ENCODE measurements around the gene OTOG.

Gene OTOG

GRCh38 chr11:17600316-17601255 is 53.5 kb downstream of the OTOG start:
- in situ Hi-C loops (cut with HindIII; ENCODE audit: low sequenced_read_pairs), result no loop called here

DNA sequence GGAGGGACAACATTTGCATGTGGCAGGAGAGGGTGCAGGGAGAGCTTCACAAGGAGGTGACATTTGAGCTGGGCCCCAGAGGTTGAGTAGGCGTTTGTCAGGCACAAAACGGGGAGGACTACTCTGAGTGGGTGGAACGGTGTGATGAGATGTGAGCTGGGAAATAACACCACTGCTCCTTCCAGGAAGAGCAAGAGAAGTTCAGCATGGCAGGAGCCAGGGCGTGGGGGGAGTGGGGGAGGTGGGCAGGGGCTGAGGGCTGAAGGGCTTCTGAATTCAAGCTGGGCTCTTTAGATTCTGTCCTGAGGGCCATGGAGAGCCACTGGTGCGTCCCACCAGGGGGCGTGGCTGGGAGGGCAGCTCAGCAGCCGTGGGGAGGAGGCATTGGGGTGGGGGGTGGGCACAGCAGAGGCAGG is 54.2 kb downstream of the OTOG start:
- in situ Hi-C loops (cut with HindIII; ENCODE audit: low sequenced_read_pairs), result no loop called here

- in situ Hi-C loops (cut with HindIII; ENCODE audit: low sequenced_read_pairs), result no loop called here
Measured at GRCh38 chr11:17601676-17602075, 54.6 kb downstream of the OTOG start.

DNA sequence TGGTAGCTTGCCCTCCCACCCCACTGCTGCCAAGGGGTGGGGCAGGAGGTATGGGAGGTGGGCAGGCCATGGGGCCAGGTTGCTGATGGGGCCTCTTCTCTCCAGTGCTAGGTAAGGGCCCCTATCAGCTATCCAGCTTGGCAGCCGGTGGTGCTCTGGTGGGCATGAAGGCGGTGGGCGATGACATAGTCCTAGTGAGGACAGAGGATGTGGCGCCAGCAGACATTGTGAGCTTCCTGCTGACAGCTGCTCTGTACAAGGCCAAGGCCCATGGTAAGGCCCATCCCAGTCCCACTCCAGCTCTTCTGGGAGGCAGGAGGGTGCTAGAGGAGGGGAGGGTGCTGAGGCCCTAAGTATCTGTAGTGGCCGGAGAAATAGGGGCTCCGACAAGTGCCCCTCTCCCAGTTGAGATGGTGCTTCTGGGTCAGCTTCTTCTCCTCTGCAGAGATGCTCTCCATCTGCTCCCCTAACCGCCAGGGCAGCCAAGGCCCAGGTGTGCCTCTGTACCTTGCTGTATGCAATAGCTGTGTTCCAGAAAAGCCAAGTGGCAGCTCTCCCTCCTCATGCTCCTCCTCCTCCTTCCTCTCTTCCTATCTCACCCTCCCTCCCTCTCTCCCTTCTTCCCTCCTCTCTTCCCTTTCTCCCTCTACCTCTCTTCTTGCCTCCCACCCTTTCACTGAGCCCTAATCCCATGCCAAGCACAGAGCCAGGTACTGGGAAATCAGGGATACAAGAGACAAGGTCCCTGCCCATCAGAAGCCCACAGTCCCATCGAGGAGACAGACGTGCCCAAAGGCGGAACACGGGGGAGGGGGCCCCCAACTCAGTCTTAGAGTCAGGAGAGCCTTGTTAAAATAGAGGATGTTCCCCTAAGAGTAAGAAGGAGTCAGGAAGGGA is 55.3 kb downstream of the OTOG start:
- in situ Hi-C loops (cut with HindIII; ENCODE audit: low sequenced_read_pairs), result no loop called here

DNA sequence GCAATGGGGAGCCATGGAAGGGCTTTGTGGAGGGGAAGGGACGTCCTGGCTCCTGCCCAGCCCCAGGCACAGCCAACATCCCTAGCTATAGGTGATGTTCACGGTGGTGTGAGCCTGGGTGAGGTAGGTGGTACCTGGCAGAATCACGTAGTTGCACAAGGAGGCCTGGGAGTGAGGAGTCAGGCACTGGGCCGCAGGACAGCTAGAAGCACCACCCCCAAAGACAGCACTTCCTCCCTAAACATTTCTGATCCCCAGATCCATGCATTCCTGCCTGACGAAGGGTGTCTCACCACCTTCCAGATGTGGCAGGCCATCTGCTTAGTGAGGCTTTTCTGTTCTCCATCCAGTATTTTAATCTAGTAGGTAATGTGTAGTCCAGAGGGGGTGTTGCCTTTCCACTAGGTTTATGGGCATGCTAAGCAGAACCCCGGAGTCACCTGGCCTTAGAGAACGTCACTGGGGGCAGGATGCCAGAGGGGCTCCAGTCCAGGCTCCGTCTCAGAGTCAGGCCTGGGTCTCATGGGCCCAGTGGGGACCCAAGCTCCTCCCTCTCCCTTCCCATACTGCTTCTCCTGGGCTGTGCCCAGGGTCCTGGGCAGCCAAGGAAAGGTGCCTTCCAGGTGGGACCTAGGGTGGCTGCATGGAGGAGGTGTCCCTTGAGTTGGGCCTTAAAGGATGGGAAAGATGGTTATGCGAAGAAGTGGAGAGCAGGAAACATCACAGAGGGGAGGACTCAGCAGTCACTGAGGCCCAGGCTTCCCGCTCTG is 56.2 kb downstream of the OTOG start:
- in situ Hi-C loops (cut with HindIII; ENCODE audit: low sequenced_read_pairs), result no loop called here

DNA sequence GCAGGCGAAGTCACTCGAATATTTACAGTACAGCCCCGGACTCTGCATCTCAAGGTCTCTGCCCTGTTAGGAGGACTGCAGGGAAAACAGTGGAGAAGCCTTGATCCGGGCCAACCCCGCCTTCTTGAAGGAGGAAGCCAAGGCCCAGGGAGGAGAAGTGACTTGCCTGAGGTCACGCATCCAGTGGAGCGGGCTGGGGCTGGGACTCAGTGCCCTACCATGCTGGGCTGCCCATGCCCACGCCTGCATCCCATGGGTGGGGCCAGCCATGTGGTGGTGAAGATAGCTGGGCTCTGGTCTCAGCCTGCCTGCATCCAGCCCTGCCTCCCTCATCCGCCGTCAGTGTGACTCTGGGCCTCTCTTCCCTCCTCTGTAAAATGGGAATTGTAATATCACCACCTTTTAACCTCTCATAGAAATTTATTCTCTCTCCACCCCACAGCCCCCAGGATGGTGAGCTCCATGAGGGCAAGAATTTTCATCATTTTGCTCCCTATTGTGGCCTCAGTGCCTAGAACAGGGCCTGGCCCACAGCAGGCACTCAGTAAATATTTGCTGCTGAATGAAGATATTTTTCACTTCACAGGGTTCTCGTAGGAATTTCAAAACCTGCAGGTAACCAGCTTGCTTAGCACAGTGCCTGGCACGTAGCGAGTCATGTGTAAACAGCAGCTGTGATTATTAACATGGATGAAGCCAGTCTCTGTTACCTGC is 57.3 kb downstream of the OTOG start:
- in situ Hi-C loops (cut with HindIII; ENCODE audit: low sequenced_read_pairs), result no loop called here

DNA sequence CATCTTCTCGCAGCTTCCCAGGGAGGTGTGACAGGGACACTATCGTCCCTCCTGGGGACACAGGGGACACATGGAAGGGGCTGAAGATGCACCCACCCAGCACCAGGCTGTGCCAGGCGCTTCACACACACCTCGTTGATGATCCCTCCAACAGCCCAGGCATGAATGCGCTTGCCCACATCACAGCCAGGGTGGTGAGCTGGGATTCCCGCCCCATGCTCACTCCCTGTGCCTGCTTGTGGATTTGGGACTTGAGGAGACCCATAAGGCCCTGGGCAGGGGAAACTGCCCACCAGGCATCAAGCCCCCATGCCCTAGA is 57.8 kb downstream of the OTOG start:
- in situ Hi-C loops (cut with HindIII; ENCODE audit: low sequenced_read_pairs), result no loop called here

DNA sequence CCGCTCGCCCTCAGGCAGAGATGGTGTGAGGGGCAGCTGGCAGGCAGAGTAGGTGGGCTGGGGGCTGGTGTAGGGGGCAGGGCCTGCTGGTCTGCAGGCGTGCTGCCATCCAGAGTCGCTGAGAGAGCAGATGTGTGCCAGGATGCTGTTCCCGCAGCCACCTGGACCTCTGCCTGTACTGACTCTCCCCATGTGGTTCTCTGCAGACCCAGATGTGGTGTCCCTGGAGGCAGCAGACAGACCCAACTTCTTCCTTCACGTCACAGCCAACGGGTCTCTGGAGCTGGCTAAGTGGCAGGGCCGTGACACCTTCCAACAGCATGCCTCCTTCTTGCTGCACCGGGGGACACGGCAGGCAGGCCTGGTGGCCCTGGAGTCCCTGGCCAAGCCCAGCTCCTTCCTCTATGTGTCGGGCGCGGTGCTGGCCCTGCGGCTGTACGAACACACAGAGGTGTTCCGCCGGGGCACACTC is 58.6 kb downstream of the OTOG start:
- in situ Hi-C loops (cut with HindIII; ENCODE audit: low sequenced_read_pairs), result no loop called here

- in situ Hi-C loops (cut with HindIII; ENCODE audit: low sequenced_read_pairs), result no loop called here
Measured at GRCh38 chr11:17606233-17607082, 59.4 kb downstream of the OTOG start.

DNA sequence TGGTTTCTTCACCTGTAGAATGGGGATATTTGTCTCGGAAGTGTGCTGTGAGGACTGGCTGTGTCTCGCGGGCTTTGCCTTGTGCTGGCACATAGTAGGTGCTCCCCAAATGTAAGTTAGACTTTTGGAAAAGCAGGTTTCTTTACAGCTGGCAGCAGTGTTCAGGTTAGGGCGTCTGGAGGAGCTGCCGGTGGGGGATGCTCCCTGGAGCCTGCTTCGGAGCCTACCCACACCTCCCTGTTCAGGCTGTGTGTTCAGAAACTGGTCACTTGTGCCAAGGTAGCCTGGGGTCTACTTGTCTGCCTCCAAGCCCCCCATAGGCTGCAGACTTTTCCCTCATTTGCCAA is 60.0 kb downstream of the OTOG start:
- in situ Hi-C loops (cut with HindIII; ENCODE audit: low sequenced_read_pairs), result no loop called here

- in situ Hi-C loops (cut with HindIII; ENCODE audit: low sequenced_read_pairs), result no loop called here
Measured at GRCh38 chr11:17607591-17608570, 60.8 kb downstream of the OTOG start.

DNA sequence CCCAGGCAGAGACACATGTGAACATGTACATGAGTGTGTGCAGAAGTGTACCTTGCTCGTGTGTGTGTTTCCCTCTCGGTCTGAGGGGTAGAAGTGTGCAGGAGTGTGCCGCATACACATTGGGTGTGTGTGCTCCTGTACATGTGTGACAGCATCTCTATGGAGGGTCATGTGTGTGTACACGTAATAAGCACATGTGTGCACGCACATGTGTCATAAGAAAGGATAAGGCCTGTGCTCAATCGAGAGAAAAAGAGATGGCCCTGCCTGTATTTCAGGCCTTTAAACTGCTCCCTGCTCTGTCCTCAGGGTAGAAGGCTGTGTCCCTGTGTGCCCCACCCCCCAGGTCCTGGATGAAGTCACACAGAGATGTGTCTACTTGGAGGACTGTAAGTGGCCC is 61.8 kb downstream of the OTOG start:
- in situ Hi-C loops (cut with HindIII; ENCODE audit: low sequenced_read_pairs), result no loop called here

DNA sequence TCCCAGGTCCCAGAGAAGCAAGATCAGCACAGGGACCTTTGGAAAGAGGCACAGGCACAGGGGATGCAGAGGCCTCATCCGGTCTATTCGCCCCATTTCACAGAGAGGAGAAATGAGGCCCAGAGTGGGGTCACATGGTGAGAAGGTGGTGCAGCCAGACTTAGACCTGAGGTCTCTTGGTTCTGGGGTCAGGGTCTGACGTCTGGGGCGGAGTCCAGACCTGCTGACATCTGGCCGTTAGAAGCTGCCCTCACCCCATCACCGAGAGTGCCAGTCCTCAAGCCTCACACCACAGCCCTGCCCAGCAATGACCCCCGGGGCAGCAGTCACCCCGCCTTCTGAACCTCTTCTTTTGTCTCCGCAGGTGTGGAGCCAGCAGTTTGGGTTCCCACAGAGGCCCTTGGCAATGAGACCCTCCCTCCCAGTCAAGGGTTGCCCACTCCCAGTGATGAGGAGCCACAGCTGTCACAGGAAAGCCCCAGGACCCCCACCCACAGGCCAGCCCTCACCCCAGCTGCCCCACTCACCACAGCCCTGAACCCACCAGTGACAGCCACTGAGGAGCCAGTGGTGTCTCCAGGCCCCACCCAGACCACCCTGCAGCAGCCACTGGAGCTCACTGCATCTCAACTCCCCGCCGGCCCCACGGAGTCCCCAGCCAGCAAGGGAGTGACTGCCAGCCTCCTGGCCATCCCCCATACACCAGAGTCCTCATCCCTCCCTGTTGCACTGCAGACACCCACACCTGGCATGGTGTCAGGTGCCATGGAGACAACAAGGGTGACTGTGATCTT is 62.4 kb downstream of the OTOG start:
- in situ Hi-C loops (cut with HindIII; ENCODE audit: low sequenced_read_pairs), result loop anchor here (5.0 kb wide), 1 partner anchor 58 kb away; no protein-coding TSS in a partner anchor

- in situ Hi-C loops (cut with HindIII; ENCODE audit: low sequenced_read_pairs), result loop anchor here (5.0 kb wide), 1 partner anchor 57 kb away; no protein-coding TSS in a partner anchor
Measured at GRCh38 chr11:17610085-17610894, 63.2 kb downstream of the OTOG start.

GRCh38 chr11:17611049-17611448 is 64.0 kb downstream of the OTOG start:
- in situ Hi-C loops (cut with HindIII; ENCODE audit: low sequenced_read_pairs), result loop anchor here (5.0 kb wide), 1 partner anchor 56 kb away; no protein-coding TSS in a partner anchor

GRCh38 chr11:17611503-17612220 is 64.6 kb downstream of the OTOG start:
- in situ Hi-C loops (cut with HindIII; ENCODE audit: low sequenced_read_pairs), result loop anchor here (5.0 kb wide), 1 partner anchor 56 kb away; no protein-coding TSS in a partner anchor
